BLaER1 (cell line): ENCODE data around the gene ATG7.

Source experiments
- H3K27ac ChIP-seq: shearing (Covaris generic); formaldehyde crosslinking; 2 replicates; pipeline ENCODE4 v1.8.1; 2022
- H3K27me3 ChIP-seq: shearing (Covaris generic); formaldehyde crosslinking; 2 replicates; pipeline ENCODE4 v1.8.1; 2022
- H3K36me3 ChIP-seq: shearing (Covaris generic); formaldehyde crosslinking; 2 replicates; pipeline ENCODE4 v1.8.1; 2022
- H3K4me1 ChIP-seq: shearing (Covaris generic); formaldehyde crosslinking; 2 replicates; pipeline ENCODE4 v1.8.1; 2022
- H3K4me2 ChIP-seq: shearing (Covaris generic); formaldehyde crosslinking; 2 replicates; pipeline ENCODE4 v1.8.1; 2022
- H3K4me3 ChIP-seq: shearing (Covaris generic); formaldehyde crosslinking; 2 replicates; pipeline ENCODE4 v1.8.1; 2022
- H3K9ac ChIP-seq: shearing (Covaris generic); formaldehyde crosslinking; 2 replicates; pipeline ENCODE4 v1.8.1; 2022
- H3K9me3 ChIP-seq: shearing (Covaris generic); formaldehyde crosslinking; 2 replicates; pipeline ENCODE4 v1.8.1; 2022
- H4K20me1 ChIP-seq: shearing (Covaris generic); formaldehyde crosslinking; 2 replicates; pipeline ENCODE4 v1.8.1; 2022
- Cebpa-rat ChIP-seq: shearing (Covaris generic); IDR thresholded peaks from 2 replicates; pipeline ENCODE4 v1.8.1; 2022

Gene ATG7

GRCh38 chr3:11552289-11553264 is 280.4 kb downstream of the ATG7 start:
- Histone ChIP-seq H4K20me1 (peaks cover 67% of the 10 kb centered on the region), H3K27me3 (no peaks in the 10 kb centered on the region), H3K4me1 (peaks cover 50% of the 10 kb centered on the region), H3K36me3 (peaks cover 48% of the 10 kb centered on the region), H3K9ac (no peak overlapping the region), H3K4me3 (no peak overlapping the region), H3K9me3 (no peaks in the 10 kb centered on the region), H3K4me2 (no peak overlapping the region), H3K27ac (no peak overlapping the region)
- TF ChIP-seq Cebpa-rat, result no peak

GRCh38 chr3:11553436-11554235 is 281.4 kb downstream of the ATG7 start:
- Histone ChIP-seq H3K27me3 (no peaks in the 10 kb centered on the region), H3K4me3 (no peak overlapping the region), H3K9ac (no peak overlapping the region), H3K4me2 (no peak overlapping the region), H3K9me3 (no peaks in the 10 kb centered on the region), H4K20me1 (peaks cover 77% of the 10 kb centered on the region), H3K36me3 (peaks cover 51% of the 10 kb centered on the region), H3K4me1 (peaks cover 58% of the 10 kb centered on the region), H3K27ac (0 out of 2 replicates have a peak overlapping the region, but pooled peaks have one; percentile 15)
- no peak for TF ChIP-seq Cebpa-rat

- TF ChIP-seq Cebpa-rat, result no peak
- no peaks in the 10 kb centered on the region for H3K9me3 ChIP-seq
- H3K4me3 ChIP-seq, result no peak overlapping the region
- H4K20me1 ChIP-seq, result peaks cover 83% of the 10 kb centered on the region
- no peak overlapping the region for H3K4me2 ChIP-seq
- H3K4me1 ChIP-seq, result peaks cover 58% of the 10 kb centered on the region
- no peaks in the 10 kb centered on the region for H3K27me3 ChIP-seq
- H3K9ac ChIP-seq, result no peak overlapping the region
- peaks cover 57% of the 10 kb centered on the region for H3K36me3 ChIP-seq
- 0 out of 2 replicates have a peak overlapping the region, but pooled peaks have one; percentile 15 for H3K27ac ChIP-seq
These were observed 282.0 kb downstream of the ATG7 start for GRCh38 chr3:11554236-11554610.

- Histone ChIP-seq H3K9me3 (no peaks in the 10 kb centered on the region), H3K4me1 (peaks cover 58% of the 10 kb centered on the region), H3K27me3 (no peaks in the 10 kb centered on the region), H3K4me2 (no peak overlapping the region), H3K36me3 (peaks cover 61% of the 10 kb centered on the region), H3K9ac (no peak overlapping the region), H3K4me3 (no peak overlapping the region), H3K27ac (no peak overlapping the region), H4K20me1 (peaks cover 88% of the 10 kb centered on the region)
- no peak for TF ChIP-seq Cebpa-rat
These were observed 282.5 kb downstream of the ATG7 start for GRCh38 chr3:11554666-11555065.

GRCh38 chr3:11555211-11555782 is 283.1 kb downstream of the ATG7 start:
- Histone ChIP-seq H3K9me3 (no peaks in the 10 kb centered on the region), H3K4me1 (peaks cover 58% of the 10 kb centered on the region), H3K36me3 (peaks cover 68% of the 10 kb centered on the region), H3K4me2 (no peak overlapping the region), H3K27me3 (no peaks in the 10 kb centered on the region), H3K27ac (peak overlapping the region; percentile 35; the same call in 1 of the 2 replicates), H4K20me1 (peaks cover 90% of the 10 kb centered on the region), H3K9ac (no peak overlapping the region), H3K4me3 (no peak overlapping the region)
- TF ChIP-seq Cebpa-rat, result no peak

GRCh38 chr3:11555881-11556633 is 283.9 kb downstream of the ATG7 start:
- Histone ChIP-seq H3K4me3 (no peak overlapping the region), H4K20me1 (peaks cover 90% of the 10 kb centered on the region), H3K27me3 (no peaks in the 10 kb centered on the region), H3K4me2 (peak overlapping the region; percentile 75), H3K4me1 (peaks cover 58% of the 10 kb centered on the region), H3K36me3 (peaks cover 75% of the 10 kb centered on the region), H3K9me3 (no peaks in the 10 kb centered on the region), H3K27ac (peak overlapping the region; percentile 56; the same call in 1 of the 2 replicates), H3K9ac (no peak overlapping the region)
- TF ChIP-seq Cebpa-rat, result no peak

- no peak overlapping the region for H3K27ac ChIP-seq
- no peak overlapping the region for H3K9ac ChIP-seq
- no peak for TF ChIP-seq Cebpa-rat
- no peaks in the 10 kb centered on the region for H3K9me3 ChIP-seq
- peaks cover 98% of the 10 kb centered on the region for H4K20me1 ChIP-seq
- no peak overlapping the region for H3K4me3 ChIP-seq
- peaks cover 64% of the 10 kb centered on the region for H3K4me1 ChIP-seq
- peak overlapping the region; percentile 75 for H3K4me2 ChIP-seq
- no peaks in the 10 kb centered on the region for H3K27me3 ChIP-seq
- peaks cover 85% of the 10 kb centered on the region for H3K36me3 ChIP-seq
These were observed 284.9 kb downstream of the ATG7 start for GRCh38 chr3:11556851-11557644.

- Histone ChIP-seq H3K9ac (no peak overlapping the region), H3K27me3 (no peaks in the 10 kb centered on the region), H3K4me1 (peaks cover 74% of the 10 kb centered on the region), H3K4me3 (no peak overlapping the region), H4K20me1 (peaks cover 98% of the 10 kb centered on the region), H3K4me2 (peak overlapping the region; percentile 75), H3K27ac (no peak overlapping the region), H3K9me3 (no peaks in the 10 kb centered on the region), H3K36me3 (peaks cover 86% of the 10 kb centered on the region)
- TF ChIP-seq Cebpa-rat, result no peak
These were observed 285.8 kb downstream of the ATG7 start for GRCh38 chr3:11558002-11558401.
